Astrocyte (in vitro differentiated cells and primary cell): ENCODE results near the gene RTKN2.

Experiments used
- CTCF ChIP-seq: IDR thresholded peaks from 2 replicates; pipeline ENCODE4 v1.5.1; 2011; ENCODE audit warnings: low read depth, mild to moderate bottlenecking, inconsistent platforms, low read length, moderate library complexity; ENCODE audit not compliant: insufficient read depth
- EZH2 ChIP-seq: IDR thresholded peaks from 2 replicates; pipeline ENCODE4 v1.6.1; 2012; ENCODE audit warnings: mild to moderate bottlenecking, low read length, inconsistent platforms; ENCODE audit not compliant: insufficient read depth

DNA sequence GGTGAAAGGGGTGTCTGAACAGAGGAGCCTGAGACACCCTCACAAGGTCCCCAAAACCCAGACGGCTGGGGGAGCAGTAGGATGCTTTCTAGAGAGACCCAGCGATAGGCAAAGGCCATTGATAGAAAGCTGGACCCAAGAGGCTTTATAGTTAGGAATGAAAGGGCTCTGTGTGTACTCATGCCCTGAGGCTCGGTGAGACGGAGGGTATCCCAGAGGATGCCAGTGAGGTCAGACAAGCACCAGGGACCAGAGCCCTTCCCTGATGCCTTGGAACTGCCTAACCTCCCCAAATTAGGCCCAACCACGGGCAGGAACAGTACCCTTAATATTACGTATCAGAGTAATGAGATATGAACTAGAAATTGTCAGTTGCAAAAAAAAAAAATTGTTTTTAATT lies 48.6 kb upstream of the RTKN2 start:
- no peak for TF ChIP-seq CTCF
- no peak for TF ChIP-seq EZH2
